Activated CD4-positive, alpha-beta T cell treated with anti-CD3 and anti-CD28 coated beads, Interleukin-2, Interleukin-4, amounts not matched to agents 100 ng/mL and 50 ng/mL, durations not matched to agents 16 hours and 8 hours (primary cell): ENCODE results near the gene ALDH7A1.
"Not testable (repeated sequence)": the region's sequence is repeated elsewhere in the genome, so short reads cannot be mapped to it uniquely, and the experiment has no call there.

Source experiments
- DNase-seq: peaks from one replicate; pipeline ENCODE4 v3.0.0-alpha.2; 2020; ENCODE audit warnings: low spot score

ALDH7A1 gene

DNA sequence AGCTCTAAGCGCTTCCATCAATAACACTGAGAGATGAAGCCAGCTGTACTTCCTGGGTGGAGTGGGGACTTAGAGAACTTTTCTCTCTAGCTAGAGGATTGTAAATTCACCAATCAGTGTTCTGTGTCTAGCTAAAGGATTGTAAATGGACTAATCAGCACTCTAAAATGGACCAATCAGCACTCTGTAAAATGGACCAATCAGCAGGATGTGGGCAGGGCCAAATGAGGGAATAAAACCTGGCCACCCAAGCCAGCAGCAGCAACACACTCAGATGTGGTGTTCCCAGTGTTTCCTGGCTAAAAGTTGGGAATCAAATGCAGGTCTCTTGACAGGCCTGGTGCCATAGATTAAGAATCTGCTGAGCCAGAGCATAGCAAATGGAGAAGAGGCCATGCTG is 60.5 kb downstream of the ALDH7A1 start:
- DNase-seq = no peak

DNA sequence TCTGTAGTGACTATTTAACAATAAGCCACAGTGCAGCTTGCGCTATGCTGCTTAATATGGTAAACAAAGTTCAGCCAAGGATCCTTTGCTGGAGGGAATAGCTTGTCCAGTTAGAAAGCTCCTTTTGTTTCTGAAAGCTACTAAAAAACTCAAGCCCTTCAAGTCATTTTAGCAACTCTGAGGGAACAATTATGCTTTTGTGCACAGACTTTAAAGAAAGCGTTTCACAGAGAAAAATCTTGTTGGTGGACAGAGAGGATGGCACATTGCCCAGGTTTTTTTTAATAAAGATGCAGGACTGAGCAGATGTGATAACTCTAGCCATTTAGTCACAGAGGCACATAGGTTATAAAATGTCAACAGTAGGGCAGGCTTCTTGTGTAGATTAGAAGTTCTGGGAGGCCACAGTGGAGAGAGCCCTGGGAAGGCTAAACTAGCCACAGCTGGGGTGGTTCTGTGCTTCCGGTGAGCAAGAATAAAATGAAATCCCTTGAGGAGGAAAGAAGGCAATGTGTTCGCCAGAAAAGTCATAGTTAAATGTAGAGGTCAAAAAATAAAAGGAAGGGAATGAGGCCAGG is 63.4 kb downstream of the ALDH7A1 start:
- no peak for DNase-seq

DNA sequence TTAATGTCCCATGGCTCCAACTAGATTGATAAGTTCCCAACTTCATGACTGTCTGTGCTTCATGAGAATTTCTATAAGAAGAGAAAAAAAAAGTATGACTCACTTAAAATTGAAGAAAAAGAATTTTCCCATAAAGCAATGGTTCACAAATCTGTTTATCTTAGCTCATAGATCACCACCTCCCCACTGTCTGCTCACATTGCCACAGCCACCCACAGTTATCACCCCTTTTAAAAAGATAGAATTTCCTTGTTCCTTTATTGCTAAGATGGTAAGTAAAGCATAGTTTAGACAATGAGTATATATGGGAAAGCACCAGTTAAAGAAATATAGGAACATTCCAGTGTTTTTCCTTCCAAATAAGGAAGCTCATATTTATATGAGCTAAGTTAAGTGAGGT is 67.1 kb downstream of the ALDH7A1 start:
- no peak for DNase-seq

DNA sequence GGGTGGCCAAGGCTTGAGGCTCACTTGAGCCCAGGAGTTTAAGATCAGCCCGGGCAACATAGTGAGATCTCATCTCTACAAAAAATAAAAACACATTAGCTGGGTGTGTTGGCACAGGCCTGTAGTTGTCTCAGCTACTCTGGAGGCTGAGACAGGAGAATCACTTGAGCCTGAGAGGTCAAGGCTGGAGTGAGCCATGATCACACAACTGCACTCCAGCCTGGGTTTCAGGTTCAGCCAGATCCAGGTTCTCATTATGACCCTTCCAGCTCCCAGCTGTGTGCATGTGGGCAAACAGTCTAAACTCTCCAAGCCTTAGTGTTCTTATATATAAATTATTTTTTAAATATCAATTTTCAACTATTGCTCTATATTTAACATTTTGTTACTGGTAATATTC is 67.9 kb downstream of the ALDH7A1 start:
- DNase-seq = no peak

DNA sequence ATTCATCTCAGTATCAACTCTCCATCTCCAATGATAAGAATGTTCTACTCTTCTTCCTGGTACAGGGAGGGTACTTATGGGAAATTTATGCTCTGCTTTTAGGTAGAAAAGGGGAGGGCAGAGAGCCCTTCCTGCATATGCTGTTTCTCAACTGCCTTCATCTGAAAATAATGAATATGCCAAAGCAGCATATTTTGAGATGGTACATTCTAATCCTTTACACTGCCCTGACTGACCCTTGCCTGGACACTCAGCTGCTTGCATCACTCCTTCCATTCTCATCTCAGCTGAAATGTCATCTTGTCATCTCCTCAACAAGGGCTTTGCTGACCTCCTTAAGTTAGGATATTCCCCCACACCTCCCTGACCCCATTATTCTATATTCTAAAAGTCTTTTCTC is 68.5 kb downstream of the ALDH7A1 start:
- DNase-seq = no peak

DNA sequence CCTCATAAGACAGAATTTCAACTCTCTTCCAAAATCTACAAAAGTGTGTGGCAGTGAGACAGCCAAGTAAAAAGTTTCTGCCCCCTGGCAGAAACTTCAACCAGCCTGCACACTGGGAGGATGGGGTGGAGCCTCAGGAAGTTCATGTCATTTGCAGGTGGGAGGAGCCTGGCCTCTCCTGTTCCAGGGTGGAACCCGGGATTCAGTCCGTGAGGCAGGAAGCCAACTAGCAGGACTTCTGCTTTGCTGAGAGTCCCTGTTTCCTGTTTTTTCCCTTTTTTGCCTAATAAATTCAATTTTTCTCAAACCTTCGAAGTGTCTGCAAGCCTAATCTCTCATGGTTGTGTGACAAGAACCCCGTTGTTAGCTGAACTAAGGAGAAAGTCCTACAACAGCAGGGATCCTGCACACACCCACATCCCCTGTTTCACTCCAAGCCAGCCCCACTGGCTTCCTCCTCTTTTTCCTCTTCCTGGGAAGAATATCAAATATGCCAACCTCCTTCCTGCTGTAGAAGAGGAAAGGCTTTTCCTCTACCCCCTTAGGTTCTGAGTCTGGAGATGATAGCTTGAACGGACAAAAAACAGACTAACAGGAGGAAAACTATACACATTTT is 69.3 kb downstream of the ALDH7A1 start:
- no peak for DNase-seq

DNA sequence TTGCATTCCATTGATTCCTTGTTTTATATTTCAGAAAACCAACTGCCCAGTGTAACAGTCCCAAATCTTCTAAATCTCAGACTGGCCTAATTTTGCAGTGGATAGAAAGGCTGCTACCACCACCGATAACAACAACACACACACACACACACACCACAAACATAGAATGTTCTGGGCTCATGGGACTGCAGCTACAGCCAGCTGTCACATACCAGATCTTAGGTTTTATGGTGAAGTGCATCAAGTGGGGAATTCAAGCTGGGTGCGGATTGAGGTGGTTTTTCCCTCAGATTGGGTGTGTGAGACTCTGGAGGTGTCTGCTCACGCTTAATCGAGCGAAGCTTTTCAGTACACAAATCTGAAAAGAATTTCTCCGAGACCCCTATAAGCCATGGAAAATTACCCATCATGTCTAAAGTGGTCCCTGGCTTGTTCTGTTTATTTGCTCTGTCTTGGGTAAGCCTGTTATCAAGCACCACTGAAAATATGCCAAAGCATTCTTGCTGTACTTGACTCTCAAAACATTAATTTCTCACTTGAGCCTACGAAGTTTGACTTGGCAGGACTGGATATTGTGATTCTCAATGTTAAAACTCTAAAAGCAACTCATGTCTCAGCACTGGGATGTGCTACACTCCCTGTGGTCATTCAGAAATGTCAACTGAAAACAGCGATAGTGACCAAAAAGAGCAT is 71.1 kb downstream of the ALDH7A1 start:
- no peak for DNase-seq

DNA sequence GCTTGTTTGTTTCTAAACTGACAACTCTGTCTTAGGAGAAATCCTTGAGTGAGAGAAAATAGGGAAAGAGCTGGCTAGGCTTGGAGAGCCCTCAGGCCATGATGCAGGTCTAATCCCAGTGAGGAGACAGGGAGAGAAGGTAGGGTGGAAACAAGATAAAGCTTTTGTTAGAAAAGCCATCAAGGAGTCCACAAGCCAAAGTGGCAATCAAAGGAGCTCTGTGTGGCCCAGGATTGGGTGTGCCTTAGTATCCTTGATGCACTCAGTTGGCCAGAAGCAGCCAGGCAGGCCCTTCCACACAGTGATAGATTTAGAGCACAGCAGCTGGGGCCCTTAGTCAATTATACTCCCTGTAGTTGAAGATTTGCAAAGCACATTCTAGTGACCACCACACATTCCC is 73.9 kb downstream of the ALDH7A1 start:
- no peak for DNase-seq

DNA sequence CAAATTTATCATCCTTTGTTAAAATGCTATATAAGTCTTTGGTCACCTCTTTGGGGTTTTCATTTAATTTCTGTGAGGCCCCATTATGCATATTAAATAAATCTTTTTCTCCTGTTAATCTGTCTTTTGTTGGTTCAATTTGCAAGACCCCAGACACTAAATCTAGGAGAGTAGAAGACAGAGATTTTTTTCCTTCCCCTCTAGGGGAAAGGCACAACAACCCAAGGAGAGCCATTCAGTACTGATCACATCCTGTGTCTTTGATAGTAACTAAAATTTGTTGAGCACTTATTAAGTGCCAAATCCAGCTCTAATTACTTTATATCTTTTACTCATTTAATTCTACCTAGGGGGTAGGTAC is 74.4 kb downstream of the ALDH7A1 start:
- no peak for DNase-seq

DNA sequence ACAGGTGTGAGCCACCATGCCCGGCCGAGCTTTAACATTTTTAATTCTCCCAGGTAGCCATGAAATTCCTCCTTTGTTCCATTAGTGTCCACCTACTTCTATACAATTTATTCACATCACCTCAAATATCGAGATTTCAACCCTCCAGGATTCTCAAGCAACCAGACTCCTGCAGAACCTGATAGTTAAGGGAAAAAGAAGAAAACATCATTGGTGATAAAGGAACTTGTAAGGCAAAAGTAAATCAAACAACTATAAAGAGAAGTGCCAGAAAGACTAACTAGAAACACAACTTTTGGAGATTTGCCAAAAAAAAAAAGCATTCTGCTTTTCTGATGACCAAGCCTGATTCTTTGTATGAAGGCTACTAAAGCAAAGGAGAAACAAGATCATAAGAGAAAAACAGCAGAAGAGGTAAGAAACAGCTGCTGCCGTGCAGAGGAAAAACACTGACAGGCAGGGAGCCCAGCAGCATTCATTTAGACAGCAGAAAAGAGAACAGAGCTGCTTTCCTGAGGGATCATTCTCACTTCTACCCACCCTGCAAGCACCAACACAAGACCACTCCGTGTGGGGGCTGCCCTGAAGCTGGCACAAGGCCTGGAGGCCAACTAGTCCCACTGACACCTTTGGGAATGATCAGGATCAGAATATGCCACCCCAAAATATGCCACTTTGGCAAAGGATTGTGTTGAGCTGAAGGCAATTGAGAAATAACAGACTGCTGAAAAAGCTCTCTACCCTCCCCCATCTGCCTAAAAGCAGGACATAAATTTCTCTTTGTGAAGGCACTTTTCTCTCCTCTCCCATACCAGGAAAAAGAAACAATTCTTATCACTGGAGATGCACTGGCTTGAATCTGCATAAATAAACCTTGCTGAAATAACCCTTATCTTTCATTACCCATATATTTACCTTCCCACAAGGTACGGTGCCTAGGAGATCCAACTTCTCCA is 75.1 kb downstream of the ALDH7A1 start:
- no peak for DNase-seq

DNA sequence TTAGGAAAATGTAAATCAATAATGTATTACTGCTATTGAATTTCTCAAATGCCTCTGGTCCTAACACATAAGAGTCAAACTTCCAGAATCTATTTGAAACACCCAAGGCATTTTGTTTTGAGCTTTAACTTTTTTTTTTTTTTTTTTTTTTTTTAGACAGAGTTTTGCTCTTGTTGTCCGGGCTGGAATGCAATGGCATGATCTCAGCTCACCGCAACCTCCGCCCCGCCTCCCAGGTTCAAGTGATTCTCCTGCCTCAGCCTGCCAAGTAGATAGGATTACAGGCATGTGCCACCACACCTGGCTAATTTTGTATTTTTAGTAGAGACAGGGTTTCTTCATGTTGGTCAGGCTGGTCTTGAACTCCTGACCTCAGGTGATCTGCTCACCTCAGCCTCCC is 75.8 kb downstream of the ALDH7A1 start:
- DNase-seq = not testable (repeated sequence)

DNA sequence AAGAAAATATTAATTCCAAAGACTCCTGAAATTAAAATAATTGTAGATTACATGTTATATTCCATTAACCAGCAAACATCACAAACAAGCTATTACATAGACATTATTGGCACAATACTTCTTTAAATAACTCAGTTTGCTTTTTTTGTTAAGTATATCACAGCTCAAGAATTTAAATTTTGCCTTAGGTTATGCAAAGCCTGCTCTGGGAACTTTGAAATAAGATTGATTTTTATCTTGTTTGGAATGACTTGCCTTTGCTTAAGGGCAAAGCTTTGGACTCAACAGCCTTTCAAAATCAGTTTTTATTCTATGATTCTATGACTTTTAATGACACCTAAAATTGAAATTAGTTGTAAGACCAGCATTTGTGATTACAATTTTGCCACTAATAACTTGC is 78.2 kb downstream of the ALDH7A1 start:
- DNase-seq = no peak

DNA sequence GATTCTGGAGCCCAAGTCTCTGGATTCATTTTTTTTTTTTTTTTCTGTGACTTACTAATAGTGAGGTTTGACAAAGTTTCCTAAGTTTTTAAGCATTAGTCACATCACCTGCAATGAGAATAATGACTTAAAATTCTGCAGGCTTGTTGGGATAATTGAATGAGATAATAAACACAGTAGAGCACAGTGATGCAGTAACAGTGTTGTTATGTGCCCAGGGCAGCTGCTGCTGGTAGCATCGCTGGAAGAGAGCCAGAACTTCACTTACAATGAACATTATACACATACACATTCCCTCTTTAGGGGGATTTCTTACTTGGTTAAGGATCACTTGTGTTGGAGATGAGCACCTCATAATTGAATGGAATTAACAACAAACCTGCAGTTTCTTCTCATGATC is 78.9 kb downstream of the ALDH7A1 start:
- no peak for DNase-seq

DNA sequence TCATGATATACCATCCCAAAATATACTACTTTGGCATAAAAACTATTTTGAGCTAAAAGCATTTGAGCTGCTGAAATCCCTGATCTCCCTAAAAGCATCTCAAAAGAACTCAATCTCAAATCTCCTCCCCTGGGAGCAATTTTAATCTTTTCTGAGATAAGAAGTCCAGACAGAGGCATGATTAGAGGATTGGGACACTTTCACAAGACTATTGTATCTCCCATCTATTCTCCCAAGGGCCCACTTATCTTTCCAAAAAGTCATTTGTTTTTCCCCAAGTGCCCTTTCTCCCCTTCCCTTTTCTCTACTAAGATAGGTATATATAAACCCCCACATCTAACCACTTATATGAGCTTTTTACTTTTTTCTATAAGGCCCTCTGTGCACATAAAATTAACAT is 79.7 kb downstream of the ALDH7A1 start:
- no peak for DNase-seq

DNA sequence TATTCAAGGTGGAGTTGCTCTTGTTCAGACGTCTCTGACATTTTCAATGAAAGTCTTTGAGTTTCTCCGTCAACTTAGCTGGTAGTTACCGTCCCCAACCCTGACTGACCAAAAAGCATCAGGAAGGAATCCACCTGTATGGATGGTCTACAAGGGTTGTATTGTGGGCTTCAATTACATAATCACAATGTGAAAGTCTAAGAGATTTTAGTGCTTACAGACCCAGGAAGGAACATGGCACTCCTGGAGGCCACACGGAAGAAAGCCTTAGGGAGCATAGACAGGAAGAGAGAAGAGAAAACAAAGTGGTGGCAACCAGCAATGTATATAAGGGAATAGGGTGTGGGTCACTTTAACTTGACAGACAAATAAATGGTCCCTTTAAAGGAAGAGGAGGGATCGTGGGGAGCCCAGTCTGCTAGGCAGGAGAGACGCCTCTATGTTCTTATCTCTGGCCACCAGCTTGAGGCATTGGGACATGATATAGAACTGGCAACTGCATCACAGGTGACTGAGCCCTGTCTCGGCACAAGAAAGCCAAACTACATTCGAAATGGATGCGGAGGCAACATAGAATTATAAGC is 80.4 kb downstream of the ALDH7A1 start:
- no peak for DNase-seq

DNA sequence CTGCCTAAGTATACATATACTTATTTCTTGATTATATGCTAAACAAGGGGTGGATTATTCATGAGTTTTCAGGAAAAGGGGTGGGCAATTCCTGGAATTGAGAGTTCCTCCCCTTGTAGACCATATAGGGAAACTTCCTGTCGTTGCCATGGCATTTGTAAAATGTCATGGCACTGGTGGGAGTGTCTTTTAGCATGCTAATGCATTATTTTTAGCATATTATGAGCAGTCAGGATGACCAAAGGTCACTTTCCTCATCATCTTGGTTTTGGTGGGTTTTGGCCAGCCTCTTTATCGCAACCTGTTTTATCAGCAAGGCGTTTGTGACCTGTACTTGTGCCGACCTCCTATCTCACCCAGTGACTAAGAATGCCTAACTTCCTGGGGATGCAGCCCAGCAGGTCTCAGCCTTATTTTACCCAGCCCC is 80.9 kb downstream of the ALDH7A1 start:
- no peak for DNase-seq

DNA sequence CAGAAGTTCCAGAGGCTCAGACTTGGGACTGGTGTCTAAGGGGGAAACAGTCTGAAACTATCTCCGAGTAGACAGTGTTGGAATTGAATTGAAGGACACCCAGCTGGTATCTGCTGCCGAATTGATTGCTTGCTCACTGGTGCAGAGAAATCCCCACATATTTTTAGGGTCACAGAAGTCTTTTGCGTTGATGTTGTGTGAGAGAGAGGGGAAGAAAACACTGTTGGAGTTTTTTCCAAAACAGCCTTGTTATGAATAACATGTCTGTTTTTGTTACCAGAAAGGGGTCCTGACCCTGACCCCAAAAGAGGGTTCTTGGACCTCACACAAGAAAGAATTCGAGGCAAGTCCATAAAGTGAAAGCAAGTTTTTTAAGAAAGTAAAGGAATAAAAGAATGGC is 81.3 kb downstream of the ALDH7A1 start:
- no peak for DNase-seq

DNA sequence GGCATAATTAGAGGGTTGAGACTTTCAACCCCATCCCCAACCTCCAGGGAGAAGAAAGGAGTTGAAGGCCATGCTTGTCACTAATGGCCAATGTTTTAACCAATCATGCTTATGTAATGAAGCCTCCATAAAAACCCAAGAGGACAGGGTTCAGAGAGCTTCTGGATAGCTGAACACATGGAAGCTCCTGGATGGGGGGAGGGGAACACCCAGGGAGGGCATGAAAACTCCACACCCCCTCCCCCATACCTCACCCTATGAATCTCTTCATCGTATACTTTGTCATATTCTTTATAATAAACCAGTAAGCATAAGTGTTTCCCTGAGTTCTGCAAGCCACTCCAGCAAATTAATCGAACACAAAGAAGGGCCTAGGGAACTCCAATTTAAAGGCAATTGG is 81.7 kb downstream of the ALDH7A1 start:
- no peak for DNase-seq

DNA sequence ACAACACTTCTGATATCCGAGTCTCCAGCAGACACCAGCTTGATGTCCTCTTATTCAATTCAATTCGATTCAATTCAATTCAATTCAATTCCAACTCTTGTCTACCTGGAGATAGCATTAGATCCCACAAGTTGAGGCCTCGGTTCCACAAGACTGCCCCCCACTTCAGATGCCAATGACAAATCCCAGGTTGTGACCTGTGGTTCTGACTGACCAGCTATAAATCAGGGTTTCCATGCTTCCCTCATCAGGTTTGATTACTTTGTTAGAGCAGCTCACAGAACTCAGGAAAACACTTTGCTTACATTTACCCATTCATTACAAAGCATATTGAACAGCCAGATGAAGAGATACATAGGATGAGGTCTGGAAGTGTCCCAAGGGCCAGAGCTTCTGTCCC is 82.6 kb downstream of the ALDH7A1 start:
- DNase-seq = no peak

DNA sequence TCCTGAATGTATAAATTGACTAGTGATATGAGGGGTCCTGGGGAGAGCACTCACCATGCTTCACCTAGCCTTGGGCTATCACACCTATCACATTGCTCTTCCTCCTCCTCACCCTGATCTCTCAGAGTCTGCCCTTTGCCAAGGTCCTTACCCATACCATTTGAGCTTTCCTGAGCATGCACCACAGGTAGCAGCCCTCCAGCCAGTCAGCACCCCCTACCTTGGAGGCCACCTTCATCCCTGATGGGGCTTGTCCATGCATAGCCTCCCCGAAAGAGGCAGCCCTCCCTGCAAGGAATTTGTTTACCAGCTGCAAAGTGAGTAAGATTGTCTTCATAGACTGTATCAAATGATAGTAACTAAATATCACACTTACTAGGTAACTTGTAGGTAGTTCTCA is 83.1 kb downstream of the ALDH7A1 start:
- no peak for DNase-seq

DNA sequence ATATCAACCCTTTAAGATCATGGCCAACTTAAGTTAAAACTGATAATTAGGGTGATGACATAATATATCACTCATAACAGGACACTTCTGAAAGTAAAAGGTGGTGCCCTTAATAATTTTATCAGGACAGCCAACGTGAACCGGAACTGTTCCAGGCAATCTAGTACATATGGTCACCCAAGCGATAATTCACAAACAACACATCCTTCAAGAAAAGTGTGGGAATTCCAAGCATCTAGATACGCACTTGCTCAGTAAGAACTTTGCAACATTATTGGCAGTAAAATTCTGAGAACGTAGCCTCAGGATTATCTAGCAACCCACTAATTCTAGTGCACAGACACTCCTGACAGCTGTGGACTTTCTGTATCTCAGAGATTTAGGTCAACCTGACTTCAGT is 85.7 kb downstream of the ALDH7A1 start:
- no peak for DNase-seq

DNA sequence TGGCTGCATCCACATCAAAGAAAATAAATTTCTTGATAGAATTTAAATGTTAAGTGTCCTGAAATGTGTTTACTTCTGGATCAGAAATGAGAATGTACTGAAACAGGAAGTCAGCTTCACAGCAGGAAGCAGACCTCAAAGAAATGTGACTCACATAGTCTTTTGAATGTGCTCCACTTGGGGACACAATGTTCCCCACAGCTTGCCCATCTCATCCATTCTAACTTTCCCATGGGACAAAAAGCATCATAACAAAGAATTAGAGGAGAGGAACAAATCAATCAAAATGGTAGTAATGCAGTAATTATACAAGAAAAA is 86.1 kb downstream of the ALDH7A1 start:
- peak; percentile 36 for DNase-seq
